Stomach (tissue), 4 donors: ENCODE measurements around the gene NRSN2.

ENCODE experiments used
- EP300 ChIP-seq: sonication (generic); formaldehyde crosslinking; IDR thresholded peaks from one replicate; pipeline ENCODE4 v1.6.1; 2017; ENCODE audit warnings: antibody characterized with exemption
- POLR2A ChIP-seq, 4 donors: fragments of 450-650 bp; IDR thresholded peaks; one replicate each; pipeline ENCODE4 v1.6.1; 2016; ENCODE audit warnings: antibody characterized with exemption in 4 of 4, control low read depth in 2 of 4, mild to moderate bottlenecking in 1 of 4, moderate library complexity in 1 of 4
- POLR2AphosphoS5 ChIP-seq, 3 donors: sonication (generic); formaldehyde crosslinking; IDR thresholded peaks; one replicate each; pipeline ENCODE4 v1.6.1; 2016; ENCODE audit warnings: antibody characterized with exemption in 3 of 3
- TF ChIP-seq, protein P1 (sequence below), 7 experiments: fragments of 450-650 bp in 4 of 7; fragments of 200-600 bp in 3 of 7; sonication (generic) in 3 of 7; IDR thresholded peaks; one replicate each; pipeline ENCODE4 v1.5.1; 2016 to 2019; ENCODE audit warnings: antibody characterized with exemption in 7 of 7, control low read depth in 2 of 7, mild to moderate bottlenecking in 1 of 7

DNA sequence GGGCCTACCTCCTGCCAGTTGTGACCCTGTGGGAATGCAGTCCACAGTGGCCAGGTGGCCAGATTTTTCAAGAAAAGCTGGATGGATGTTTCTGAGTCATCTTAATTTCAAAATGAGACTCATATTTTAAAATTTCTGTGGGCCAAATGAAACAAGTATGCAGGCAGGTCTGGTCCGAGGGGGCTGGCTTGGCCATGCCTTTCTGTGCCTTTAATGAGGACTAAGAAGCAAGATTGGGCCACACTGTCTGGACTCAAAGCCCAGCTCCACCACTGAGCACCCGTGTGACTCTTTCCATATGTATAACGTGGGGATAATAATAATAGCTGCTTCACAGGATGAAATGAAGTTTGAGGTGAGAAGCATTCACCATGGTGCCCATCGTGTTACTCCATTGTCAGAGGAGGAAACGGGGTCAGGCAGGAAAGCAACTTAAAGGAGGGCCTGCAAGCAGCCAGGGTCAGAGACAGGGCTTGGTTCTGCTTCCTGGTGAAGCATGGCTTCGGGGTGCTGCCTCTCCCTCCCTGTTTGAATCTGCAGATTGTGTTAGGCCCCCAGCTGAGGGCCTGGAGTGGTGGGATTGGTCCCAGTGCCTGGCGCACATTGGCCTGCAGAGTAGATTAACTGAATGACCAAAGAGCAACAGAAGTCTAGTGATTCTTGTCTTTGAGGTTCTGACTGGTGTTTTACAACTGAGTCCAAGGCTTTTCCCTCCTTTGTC is 17.8 kb upstream of the NRSN2 start:
- TF ChIP-seq, protein P1, sequence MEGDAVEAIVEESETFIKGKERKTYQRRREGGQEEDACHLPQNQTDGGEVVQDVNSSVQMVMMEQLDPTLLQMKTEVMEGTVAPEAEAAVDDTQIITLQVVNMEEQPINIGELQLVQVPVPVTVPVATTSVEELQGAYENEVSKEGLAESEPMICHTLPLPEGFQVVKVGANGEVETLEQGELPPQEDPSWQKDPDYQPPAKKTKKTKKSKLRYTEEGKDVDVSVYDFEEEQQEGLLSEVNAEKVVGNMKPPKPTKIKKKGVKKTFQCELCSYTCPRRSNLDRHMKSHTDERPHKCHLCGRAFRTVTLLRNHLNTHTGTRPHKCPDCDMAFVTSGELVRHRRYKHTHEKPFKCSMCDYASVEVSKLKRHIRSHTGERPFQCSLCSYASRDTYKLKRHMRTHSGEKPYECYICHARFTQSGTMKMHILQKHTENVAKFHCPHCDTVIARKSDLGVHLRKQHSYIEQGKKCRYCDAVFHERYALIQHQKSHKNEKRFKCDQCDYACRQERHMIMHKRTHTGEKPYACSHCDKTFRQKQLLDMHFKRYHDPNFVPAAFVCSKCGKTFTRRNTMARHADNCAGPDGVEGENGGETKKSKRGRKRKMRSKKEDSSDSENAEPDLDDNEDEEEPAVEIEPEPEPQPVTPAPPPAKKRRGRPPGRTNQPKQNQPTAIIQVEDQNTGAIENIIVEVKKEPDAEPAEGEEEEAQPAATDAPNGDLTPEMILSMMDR (IDR thresholded peaks at IDR 0.05) = no peak
- no peak for TF ChIP-seq POLR2AphosphoS5 (IDR thresholded peaks at IDR 0.05)
- TF ChIP-seq POLR2A (IDR thresholded peaks at IDR 0.05) = no peak
- TF ChIP-seq EP300 = no peak
